IPS DF 19.7 (cell line): ENCODE results near the gene TM7SF2.
"Not testable (repeated sequence)": the region's sequence is repeated elsewhere in the genome, so short reads cannot be mapped to it uniquely, and the experiment has no call there.

Experiments used
- DNase-seq: peaks from one replicate; pipeline ENCODE4 v3.0.0-alpha.2; 2013; ENCODE audit warnings: low read depth, low spot score

The TM7SF2 gene

GRCh38 chr11:65129649-65130441 lies 18.2 kb downstream of the TM7SF2 start:
- no peak for DNase-seq

- no peak for DNase-seq
Observed at GRCh38 chr11:65130631-65131416, 19.2 kb downstream of the TM7SF2 start.

- DNase-seq: no peak
Observed at GRCh38 chr11:65131417-65131776, 19.7 kb downstream of the TM7SF2 start.

GRCh38 chr11:65131895-65132237 lies 20.2 kb downstream of the TM7SF2 start:
- DNase-seq: no peak

- DNase-seq: no peak
Observed at GRCh38 chr11:65132238-65132987, 20.7 kb downstream of the TM7SF2 start.

- no peak for DNase-seq
Observed at GRCh38 chr11:65132988-65133700, 21.5 kb downstream of the TM7SF2 start.

GRCh38 chr11:65133724-65134123 lies 22.1 kb downstream of the TM7SF2 start:
- no peak for DNase-seq

GRCh38 chr11:65134240-65134951 lies 22.7 kb downstream of the TM7SF2 start, which contains the start of gene SYVN1:
Gene SYVN1, minus strand, starts transcription at chr11:65134519. Its CDS starts 918 bp downstream, at chr11:65133601.
- DNase-seq: no peak

- peak; percentile 95 for DNase-seq
Observed at GRCh38 chr11:65134952-65135632, 23.4 kb downstream of the TM7SF2 start.

GRCh38 chr11:65135633-65136145 lies 24.0 kb downstream of the TM7SF2 start:
- DNase-seq: no peak

GRCh38 chr11:65136515-65137096 lies 24.9 kb downstream of the TM7SF2 start:
- no peak for DNase-seq

- no peak for DNase-seq
Observed at GRCh38 chr11:65141896-65142494, 30.3 kb downstream of the TM7SF2 start.

- no peak for DNase-seq
Observed at GRCh38 chr11:65147352-65148075, 35.8 kb downstream of the TM7SF2 start.

GRCh38 chr11:65148657-65149056 lies 37.0 kb downstream of the TM7SF2 start:
- no peak for DNase-seq

GRCh38 chr11:65150131-65150508 lies 38.4 kb downstream of the TM7SF2 start:
- DNase-seq: not testable (repeated sequence)

- DNase-seq: no peak
Observed at GRCh38 chr11:65150509-65151299, 39.0 kb downstream of the TM7SF2 start.

- no peak for DNase-seq
Observed at GRCh38 chr11:65151331-65151899, 39.7 kb downstream of the TM7SF2 start.

GRCh38 chr11:65152122-65152521 lies 40.5 kb downstream of the TM7SF2 start:
- no peak for DNase-seq
